ENCODE data around the gene NLGN1.

DNA sequence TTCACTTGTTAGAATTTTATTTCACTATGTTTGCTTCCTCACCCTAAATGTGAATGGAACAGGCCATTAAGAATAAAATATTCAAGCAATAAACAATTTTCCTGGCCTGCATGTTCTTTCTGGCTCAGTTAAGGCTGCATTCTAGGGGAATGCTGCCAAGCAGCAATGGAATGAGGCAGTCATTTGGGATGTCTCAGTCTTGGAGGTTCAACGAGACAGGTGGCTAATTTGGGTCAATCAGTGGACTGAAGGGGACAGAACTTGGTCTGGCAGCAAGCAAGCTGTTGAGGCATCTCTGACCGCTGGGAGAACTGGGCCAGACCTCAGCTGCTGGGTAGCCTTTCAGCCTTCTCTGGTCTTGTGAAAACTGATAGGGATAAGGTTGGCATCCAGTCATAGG is 241.6 kb downstream of the NLGN1 start:
- no peak for TF ChIP-seq EP300 (IDR thresholded peaks at IDR 0.05)
- TF ChIP-seq CTCF (IDR thresholded peaks at IDR 0.05) = no peak
- TF ChIP-seq POLR2AphosphoS5 (IDR thresholded peaks at IDR 0.05) = no peak

Data from suprapubic skin (tissue), 4 donors.